ENCODE data around the gene PTPN7. TPM values are rescaled to one million over a fixed set of nuclear protein-coding genes. Genes with fewer than 3 reads are reported as not detected.

Gene PTPN7
- total RNA-seq (2014; rRNA removed) (not detected in 2 replicates), Bru-seq, nascent RNA (percentile 6 among the genes with signal in this experiment), BruChase-seq, experiment 1, labeled RNA remaining after a 6-hour chase (percentile 9 among the genes with signal in this experiment), BruChase-seq, experiment 2, labeled RNA remaining after a 2-hour chase (percentile 14 among the genes with signal in this experiment)
- long read RNA-seq, partial matches to known transcripts, result 0 of 1 reads
- long read RNA-seq, other reads (novel, unspliced or antisense), result 1 of 1 reads

DNA sequence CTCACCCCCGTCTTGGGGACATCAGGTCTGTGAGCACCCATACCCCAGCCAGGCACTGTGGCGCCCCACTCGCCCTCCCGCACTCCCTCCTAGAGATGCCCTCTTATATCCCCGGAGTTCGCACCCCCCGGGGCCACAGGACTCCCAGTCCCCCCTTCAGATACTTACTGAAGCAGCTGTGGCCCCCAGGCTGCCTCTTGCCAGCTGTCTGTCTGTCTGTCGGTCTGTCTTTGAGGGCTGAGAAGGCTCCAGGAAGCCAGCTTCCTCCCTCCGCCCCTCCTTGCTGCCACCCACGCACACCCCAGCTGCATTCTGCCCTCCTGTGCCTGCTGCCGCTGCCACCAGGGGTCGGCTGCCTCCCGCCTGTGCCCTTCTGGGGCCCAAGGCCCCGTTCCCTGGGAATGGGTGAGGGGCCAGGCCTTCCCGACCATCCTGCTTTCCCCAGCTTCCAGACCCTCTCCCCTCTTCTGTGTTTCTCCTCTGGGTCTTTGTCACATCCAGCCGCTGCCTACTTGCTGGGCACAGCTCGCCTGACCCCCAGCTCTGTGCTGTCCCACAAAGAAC is at the start of gene PTPN7:
TSS of gene PTPN7 (minus strand) at position 226 of the 564 bp plus-strand sequence. CDS start 1,200 bp downstream, outside the sequence.
- Histone ChIP-seq H3K9me3 (ENCODE audit: low read length) (no peaks in the 10 kb centered on the region), H3K4me2 (ENCODE audit: low read length) (no peak within 1 kb of the TSS), H3K9ac (ENCODE audit: low read length) (no peak within 1 kb of the TSS), H3K9me2 (replicated peaks; ENCODE audit: low read length) (no peaks in the 10 kb centered on the region), H3K4me3 (ENCODE audit: low read length) (no peak within 1 kb of the TSS), H3F3A (ENCODE audit: low read length, unreplicated experiment) (no peaks in the 10 kb centered on the region), H3K27me3 (ENCODE audit: low read length) (no peaks in the 10 kb centered on the region), H3K36me3 (ENCODE audit: low read depth, low read length) (no peaks in the 10 kb centered on the region), H3K4me1 (ENCODE audit: insufficient read depth, low read length) (no peaks in the 10 kb centered on the region), H3K27ac (ENCODE audit: low read length) (no peak within 1 kb of the TSS), H3K79me2 (ENCODE audit: low read length) (no peaks in the 10 kb centered on the region), H2AFZ (ENCODE audit: low read length) (no peak within 1 kb of the TSS), H4K20me1 (ENCODE audit: low read length) (no peaks in the 10 kb centered on the region)
- POLR2A ChIA-PET (ENCODE audit: unreplicated experiment), result no interaction called here
- DNase-seq (no peak), ATAC-seq (no peak)
- CTCF ChIA-PET, result no interaction called here
- no TSS peak for BruUV-seq (replicated peaks)
- intact Hi-C loops (cut with micrococcal nuclease), result no loop called here
- TF ChIP-seq, protein P1, sequence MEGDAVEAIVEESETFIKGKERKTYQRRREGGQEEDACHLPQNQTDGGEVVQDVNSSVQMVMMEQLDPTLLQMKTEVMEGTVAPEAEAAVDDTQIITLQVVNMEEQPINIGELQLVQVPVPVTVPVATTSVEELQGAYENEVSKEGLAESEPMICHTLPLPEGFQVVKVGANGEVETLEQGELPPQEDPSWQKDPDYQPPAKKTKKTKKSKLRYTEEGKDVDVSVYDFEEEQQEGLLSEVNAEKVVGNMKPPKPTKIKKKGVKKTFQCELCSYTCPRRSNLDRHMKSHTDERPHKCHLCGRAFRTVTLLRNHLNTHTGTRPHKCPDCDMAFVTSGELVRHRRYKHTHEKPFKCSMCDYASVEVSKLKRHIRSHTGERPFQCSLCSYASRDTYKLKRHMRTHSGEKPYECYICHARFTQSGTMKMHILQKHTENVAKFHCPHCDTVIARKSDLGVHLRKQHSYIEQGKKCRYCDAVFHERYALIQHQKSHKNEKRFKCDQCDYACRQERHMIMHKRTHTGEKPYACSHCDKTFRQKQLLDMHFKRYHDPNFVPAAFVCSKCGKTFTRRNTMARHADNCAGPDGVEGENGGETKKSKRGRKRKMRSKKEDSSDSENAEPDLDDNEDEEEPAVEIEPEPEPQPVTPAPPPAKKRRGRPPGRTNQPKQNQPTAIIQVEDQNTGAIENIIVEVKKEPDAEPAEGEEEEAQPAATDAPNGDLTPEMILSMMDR (conservative IDR thresholded peaks at IDR 0.05; ENCODE audit: low read depth, low read length), result no peak
- TF ChIP-seq EZH2phosphoT487 (IDR thresholded peaks at IDR 0.05; ENCODE audit: borderline replicate concordance, low read length), result no peak
- TF ChIP-seq EZH2 (IDR thresholded peaks at IDR 0.05; ENCODE audit: low read length, unreplicated experiment), result no peak

DNA sequence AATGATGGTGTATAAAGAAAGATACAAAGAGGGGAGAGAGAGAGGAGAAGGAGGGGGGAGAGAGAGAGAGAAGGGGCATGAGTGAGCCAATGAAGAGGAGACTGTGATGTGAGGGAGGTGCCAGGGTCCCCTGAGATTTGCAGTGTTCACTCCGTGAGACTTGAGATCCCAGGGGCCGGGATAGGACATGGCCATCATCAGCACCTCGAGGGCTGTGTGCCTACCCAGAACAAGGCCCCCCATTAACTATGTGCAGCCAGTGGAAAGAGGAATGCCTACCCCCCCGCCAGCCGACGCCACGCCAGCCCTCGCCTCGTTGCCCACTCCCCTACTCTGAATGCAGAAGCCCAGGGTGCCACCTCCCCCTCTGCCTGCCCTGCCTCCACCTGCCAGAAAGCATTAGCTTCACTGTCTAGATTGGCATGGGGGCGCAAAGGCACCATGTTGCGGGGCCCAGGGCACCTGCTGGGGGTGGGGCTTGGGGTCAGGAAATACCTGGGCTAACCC is 48.0 kb upstream of the PTPN7 start:
- no peaks in the 10 kb centered on the region for H3F3A ChIP-seq (ENCODE audit: low read length, unreplicated experiment)
- no peak overlapping the region for H3K9ac ChIP-seq (ENCODE audit: low read length)
- H3K4me3 ChIP-seq (ENCODE audit: low read length), result no peak overlapping the region
- intact Hi-C loops (cut with micrococcal nuclease), result no loop called here
- TF ChIP-seq, protein P1 (conservative IDR thresholded peaks at IDR 0.05; ENCODE audit: low read depth, low read length), result no peak
- TF ChIP-seq EZH2phosphoT487 (IDR thresholded peaks at IDR 0.05; ENCODE audit: borderline replicate concordance, low read length) (no peak), EZH2 (IDR thresholded peaks at IDR 0.05; ENCODE audit: low read length, unreplicated experiment) (no peak)
- no peaks in the 10 kb centered on the region for H3K9me3 ChIP-seq (ENCODE audit: low read length)
- peaks cover 5% of the 10 kb centered on the region; the same call in 1 of the 2 replicates for H3K4me1 ChIP-seq (ENCODE audit: insufficient read depth, low read length)
- ChIA-PET POLR2A (ENCODE audit: unreplicated experiment) (no interaction called here), CTCF (no interaction called here)
- ATAC-seq (no peak), DNase-seq (no peak)
- H3K9me2 ChIP-seq (replicated peaks; ENCODE audit: low read length), result no peaks in the 10 kb centered on the region
- H3K4me2 ChIP-seq (ENCODE audit: low read length), result no peak overlapping the region
- H4K20me1 ChIP-seq (ENCODE audit: low read length), result no peaks in the 10 kb centered on the region
- H2AFZ ChIP-seq (ENCODE audit: low read length), result no peak overlapping the region
- no peaks in the 10 kb centered on the region for H3K79me2 ChIP-seq (ENCODE audit: low read length)
- no TSS peak for BruUV-seq (replicated peaks)
- no peaks in the 10 kb centered on the region for H3K36me3 ChIP-seq (ENCODE audit: low read depth, low read length)
- H3K27me3 ChIP-seq (ENCODE audit: low read length), result no peaks in the 10 kb centered on the region
- H3K27ac ChIP-seq (ENCODE audit: low read length), result no peak overlapping the region

DNA sequence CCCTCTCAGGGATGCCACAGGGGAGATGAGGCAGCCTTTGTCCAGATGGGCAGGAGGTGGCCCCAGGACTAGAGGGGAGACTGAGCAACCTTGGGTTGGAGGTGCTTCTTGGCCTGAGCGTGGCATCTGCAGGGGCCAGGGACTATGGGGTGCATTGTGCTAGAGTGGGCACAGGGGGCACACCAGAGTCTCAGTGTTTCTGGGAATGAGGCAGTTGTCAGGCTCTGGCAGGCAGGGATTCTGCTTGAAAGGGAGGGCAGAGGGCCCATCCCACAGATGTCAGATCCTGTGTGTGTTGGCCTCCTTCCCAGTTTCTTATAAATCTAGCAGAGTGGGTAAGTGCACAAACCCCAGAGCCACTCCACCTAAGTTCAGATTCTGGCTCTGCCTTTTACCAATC is 46.9 kb upstream of the PTPN7 start:
- Histone ChIP-seq H4K20me1 (ENCODE audit: low read length) (no peaks in the 10 kb centered on the region), H3F3A (ENCODE audit: low read length, unreplicated experiment) (no peaks in the 10 kb centered on the region), H3K4me2 (ENCODE audit: low read length) (no peak overlapping the region), H3K36me3 (ENCODE audit: low read depth, low read length) (no peaks in the 10 kb centered on the region), H3K9ac (ENCODE audit: low read length) (no peak overlapping the region), H2AFZ (ENCODE audit: low read length) (no peak overlapping the region), H3K79me2 (ENCODE audit: low read length) (no peaks in the 10 kb centered on the region), H3K27me3 (ENCODE audit: low read length) (no peaks in the 10 kb centered on the region), H3K9me3 (ENCODE audit: low read length) (no peaks in the 10 kb centered on the region), H3K4me3 (ENCODE audit: low read length) (no peak overlapping the region), H3K9me2 (replicated peaks; ENCODE audit: low read length) (no peaks in the 10 kb centered on the region), H3K27ac (ENCODE audit: low read length) (no peak overlapping the region), H3K4me1 (ENCODE audit: insufficient read depth, low read length) (peaks cover 5% of the 10 kb centered on the region; the same call in 1 of the 2 replicates)
- BruUV-seq (replicated peaks), result no TSS peak
- ChIA-PET CTCF (no interaction called here), POLR2A (ENCODE audit: unreplicated experiment) (no interaction called here)
- peak; percentile 79 for ATAC-seq
- peak; percentile 59 for DNase-seq
- intact Hi-C loops (cut with micrococcal nuclease), result no loop called here
- TF ChIP-seq EZH2 (IDR thresholded peaks at IDR 0.05; ENCODE audit: low read length, unreplicated experiment), result no peak
- TF ChIP-seq, protein P1 (conservative IDR thresholded peaks at IDR 0.05; ENCODE audit: low read depth, low read length), result peak; percentile 37; the same call in 1 of the 2 replicates

All from PC-3 (cell line).